Psoas muscle (tissue), 8 donors: ENCODE results near the gene TMC4. TPM values are rescaled to one million over a fixed set of nuclear protein-coding genes. Genes with fewer than 3 reads are reported as not detected.

ENCODE experiments used
- ATAC-seq, 4 donors: fragments of 200-7000 bp; cut with Tn5 transposase; one replicate each; pipeline ENCODE4 v1.9.1; 2020; ENCODE audit warnings: moderate library complexity in 3 of 4, mild to moderate bottlenecking in 2 of 4
- DNase-seq, 2 donors: peaks; one replicate each; pipeline ENCODE4 v3.0.0-alpha.2; 2020
- H3K27ac ChIP-seq: fragments of 200-600 bp; one replicate; pipeline ENCODE4 v1.8.0; 2022
- H3K27me3 ChIP-seq, 3 donors: fragments of 200-600 bp in 1 of 3; one replicate each; pipeline versions ENCODE4 v1.6.1 to v1.8.0; 2013 to 2022; ENCODE audit warnings: low read length in 2 of 3, mild to moderate bottlenecking in 2 of 3, moderate library complexity in 1 of 3; ENCODE audit not compliant: insufficient read depth in 3 of 3
- H3K36me3 ChIP-seq, 2 donors: fragments of 200-600 bp in 1 of 2; one replicate each; pipeline versions ENCODE4 v1.6.1 to v1.8.0; 2013 to 2022; ENCODE audit warnings: low read depth in 1 of 2, mild to moderate bottlenecking in 1 of 2, moderate library complexity in 1 of 2; ENCODE audit not compliant: insufficient read depth in 1 of 2
- H3K4me1 ChIP-seq: fragments of 200-600 bp; one replicate; pipeline ENCODE4 v1.8.0; 2022
- H3K4me3 ChIP-seq: fragments of 200-600 bp; one replicate; pipeline ENCODE4 v1.8.0; 2022; ENCODE audit warnings: mild to moderate bottlenecking
- H3K9me3 ChIP-seq: fragments of 200-600 bp; one replicate; pipeline ENCODE4 v1.8.0; 2022
- CTCF ChIP-seq: fragments of 200-600 bp; IDR thresholded peaks from one replicate; pipeline ENCODE4 v1.8.0; 2022; ENCODE audit warnings: antibody characterized with exemption
- WGBS, 3 donors: extraction: QIAGEN DNeasy Blood & Tissue Kit; methylation state at CpG; one replicate each; pipeline versions ENCODE4 v1.1.6 to v1.1.7; 2013; 5-methylcytosine and 5-hydroxymethylcytosine counted together
- intact Hi-C, 2 donors: fragments of 100-400 bp; cut with DNase I; formaldehyde crosslinking; loops; one replicate each; pipeline versions ENCODE4 v1.11.0 to v1.14.2; 2022
- polyA plus RNA-seq, 3 donors: library from polyadenylated mRNA; stranded (reverse); fragments of 200-250 nt; gene quantifications; one replicate each; pipeline ENCODE4 v1.2.3, GENCODE V29; 2013
- total RNA-seq, 4 donors: library from RNA; stranded (reverse); fragmentation: NEBNext Ultra II Directional in 2 of 4; extraction: Animal tissue kit (Norgen Biotek cat#: 25700) in 2 of 4; gene quantifications; one replicate each; pipeline versions ENCODE4 v1.2.1 to v1.2.4, GENCODE V29; 2021 to 2023
- donor health status: healthy with polysubstance abuse.
- donor health status: DM: no; HTN: no; CAD: no; lungs with moderate emphysema.
- donor health status: Bipolar disorder and iron deficiency.
- donor health status: healthy.
- donor health status: DM: yes; HTN: yes; CAD: no.
- donor health status: DM: no; HTN: no; CAD: no.
- donor health status: DM: no; HTN: no; CAD: no.
- donor health status: DM: yes; HTN: yes; CAD: no.

TMC4 gene
- total and polyA plus RNA-seq, 7 donors = 0.55 to 2.5 (median 0.70) TPM; not detected in 1

GRCh38 chr19:54179921-54180461 lies 7.0 kb upstream of the TMC4 start:
- Histone ChIP-seq H3K36me3 (peaks cover 0 to 7% of the 10 kb centered on the region in 2 donors), H3K27me3 (no peaks in the 10 kb centered on the region), H3K4me1 (no peaks in the 10 kb centered on the region), H3K27ac (no peak overlapping the region), H3K9me3 (no peaks in the 10 kb centered on the region), H3K4me3 (no peak overlapping the region)
- WGBS, 3 donors = 53 to 58% (median 54%) methylated on average over 10 of the region's 10 CpGs
- no peak for DNase-seq
- no peak for TF ChIP-seq CTCF
- intact Hi-C loops = no loop called here
- no peak for ATAC-seq

GRCh38 chr19:54179262-54179852 lies 6.4 kb upstream of the TMC4 start:
- H3K4me1 ChIP-seq = no peaks in the 10 kb centered on the region
- H3K27ac ChIP-seq = no peak overlapping the region
- TF ChIP-seq CTCF = no peak
- no peak overlapping the region for H3K4me3 ChIP-seq
- no peak for DNase-seq
- no peaks in the 10 kb centered on the region for H3K9me3 ChIP-seq
- 72 to 79% (median 76%) methylated on average over 10 of the region's 10 CpGs for WGBS, 3 donors
- no peaks in the 10 kb centered on the region for H3K27me3 ChIP-seq
- H3K36me3 ChIP-seq = peaks cover 0 to 7% of the 10 kb centered on the region in 2 donors
- no peak for ATAC-seq
- intact Hi-C loops = no loop called here

GRCh38 chr19:54178581-54179261 lies 5.8 kb upstream of the TMC4 start:
- DNase-seq (peak in 1 of 2 donors; percentile 23), ATAC-seq (peak; percentile 79 to 98 (median 92))
- H3K36me3 ChIP-seq = peaks cover 0 to 7% of the 10 kb centered on the region in 2 donors
- H3K27ac ChIP-seq = no peak overlapping the region
- intact Hi-C loops = no loop called here
- no peaks in the 10 kb centered on the region for H3K9me3 ChIP-seq
- no peaks in the 10 kb centered on the region for H3K4me1 ChIP-seq
- no peak overlapping the region for H3K4me3 ChIP-seq
- TF ChIP-seq CTCF = no peak
- H3K27me3 ChIP-seq = peaks cover 0 to 5% (median 3%) of the 10 kb centered on the region in 3 donors
- 70 to 74% (median 72%) methylated on average over 23 of the region's 23 CpGs for WGBS, 3 donors

- Histone ChIP-seq H3K36me3 (no peaks in the 10 kb centered on the region), H3K27ac (no peak overlapping the region), H3K4me1 (no peaks in the 10 kb centered on the region), H3K4me3 (no peak overlapping the region), H3K27me3 (peaks cover 0 to 18% (median 8%) of the 10 kb centered on the region in 3 donors), H3K9me3 (no peaks in the 10 kb centered on the region)
- no peak for DNase-seq
- no peak for TF ChIP-seq CTCF
- no peak for ATAC-seq
- 61 to 67% (median 63%) methylated on average over 24 to 25 of the region's 25 CpGs for WGBS, 3 donors
- intact Hi-C loops = no loop called here
These were observed 1.2 kb upstream of the TMC4 start for GRCh38 chr19:54173951-54174834.
